GM12878 (cell line): ENCODE results near the gene SLC34A1. TPM values are rescaled to one million over a fixed set of nuclear protein-coding genes. Genes with fewer than 3 reads are reported as not detected.

Source experiments
- ATAC-seq: fragments of 200-7000 bp; cut with Tn5 transposase; 3 replicates; pipeline ENCODE4 v1.9.1; 2020; ENCODE audit warnings: mild to moderate bottlenecking, moderate library complexity
- BruUV-seq: library from RNA; stranded (reverse); fragments of 400-500 nt; replicated peaks from 2 replicates; lab custom pipeline; 2021; lab: Mats Ljungman, UMichigan
- CTCF ChIA-PET: fragments of 300-600 bp; sonication (Branson Sonifier 250); formaldehyde crosslinking; extraction: SDS; loops from one replicate; lab custom pipeline; 2021; ENCODE audit warnings: inconsistent platforms; lab: Yijun Ruan, JAX
- POLR2A ChIA-PET: fragments of 350-600 bp; formaldehyde crosslinking; extraction: SDS; loops from one replicate; lab custom pipeline; 2021; ENCODE audit warnings: inconsistent platforms; lab: Charles Lee
- RAD21 ChIA-PET: fragments of 300-600 bp; sonication (Branson Sonifier 250); formaldehyde crosslinking; loops from one replicate; lab custom pipeline; 2023; ENCODE audit warnings: antibody characterized with exemption; ENCODE audit not compliant: unreplicated experiment; lab: Charles Lee
- SMC1A ChIA-PET: fragments of 300-600 bp; sonication (Branson Sonifier 250); formaldehyde crosslinking; loops from one replicate; lab custom pipeline; 2023; ENCODE audit not compliant: unreplicated experiment, uncharacterized antibody; lab: Charles Lee
- DNase-seq: peaks from one replicate; pipeline ENCODE4 v3.0.0-alpha.2; 2011; ENCODE audit warnings: low read depth, low spot score
- FAIRE-seq: peaks from 3 replicates; lab custom pipeline; 2011; peaks lifted over from hg19 to GRCh38; lab: Jason Lieb, UNC
- H2AFZ ChIP-seq: 2 replicates; pipeline ENCODE4 v1.6.0; 2011; ENCODE audit warnings: low read depth, low read length, control low read depth; ENCODE audit not compliant: control insufficient read depth
- H3K27ac ChIP-seq: 2 replicates; pipeline ENCODE4 v1.5.1; 2011; ENCODE audit warnings: control low read depth; ENCODE audit not compliant: control insufficient read depth, insufficient read depth
- H3K27me3 ChIP-seq, 2 experiments: replicated peaks in 1 of 2; 2 replicates each; pipeline versions ENCODE4 v1.6.0 to v1.6.1; 2011; ENCODE audit warnings: low read length in 1 of 2; ENCODE audit not compliant: control insufficient read depth in 2 of 2, insufficient read depth in 2 of 2
- H3K36me3 ChIP-seq, 2 experiments: 2 replicates each; pipeline ENCODE4 v1.5.1; 2011; ENCODE audit warnings: low read length in 1 of 2; ENCODE audit not compliant: control insufficient read depth in 2 of 2, insufficient read depth in 2 of 2
- H3K4me1 ChIP-seq: 2 replicates; pipeline ENCODE4 v1.6.1; 2011; ENCODE audit warnings: mild to moderate bottlenecking, low read length, moderate library complexity, mixed read lengths; ENCODE audit not compliant: control insufficient read depth, insufficient read depth
- H3K4me2 ChIP-seq: 2 replicates; pipeline ENCODE4 v1.6.0; 2011; ENCODE audit warnings: control low read depth; ENCODE audit not compliant: control insufficient read depth, insufficient read depth
- H3K4me3 ChIP-seq: fragments of 200-600 bp; sonication (generic); 2 replicates; pipeline ENCODE4 v1.5.1; 2016
- H3K79me2 ChIP-seq: 2 replicates; pipeline ENCODE4 v1.6.0; 2011; ENCODE audit warnings: low read length; ENCODE audit not compliant: control insufficient read depth, insufficient read depth
- H3K9ac ChIP-seq: 2 replicates; pipeline ENCODE4 v1.8.0; 2011; ENCODE audit warnings: low read length, control low read depth, mixed read lengths; ENCODE audit not compliant: control insufficient read depth, insufficient read depth
- H3K9me3 ChIP-seq: replicated peaks from 3 replicates; pipeline ENCODE4 v1.5.1; 2011; ENCODE audit warnings: mild to moderate bottlenecking, low read length; ENCODE audit not compliant: control insufficient read depth, insufficient read depth
- H4K20me1 ChIP-seq: 2 replicates; pipeline ENCODE4 v1.6.0; 2011; ENCODE audit not compliant: control insufficient read depth, insufficient read depth
- CEBPB ChIP-seq, 2 experiments: fragments of 150-350 bp in 1 of 2; IDR thresholded peaks; 2 replicates each; pipeline ENCODE4 v1.6.1; 2012 to 2014; ENCODE audit warnings: low read depth in 2 of 2, low read length in 2 of 2, borderline replicate concordance in 1 of 2, inconsistent platforms in 1 of 2
- NFYB ChIP-seq: IDR thresholded peaks from 2 replicates; pipeline ENCODE4 v1.6.1; 2011; ENCODE audit warnings: low read depth, mild to moderate bottlenecking, low read length, improper control_type of control experiment, moderate library complexity; ENCODE audit not compliant: insufficient read depth
- POLR2AphosphoS2 ChIP-seq: IDR thresholded peaks from 2 replicates; pipeline ENCODE4 v1.6.1; 2011; ENCODE audit warnings: low read depth, mild to moderate bottlenecking, low read length, improper control_type of control experiment, moderate library complexity
- RELB ChIP-seq: fragments of 450-650 bp; IDR thresholded peaks from 2 replicates; pipeline ENCODE4 v1.6.1; 2017; ENCODE audit warnings: low read depth, mild to moderate bottlenecking, moderate library complexity
- WGBS: methylation state at CpG from one replicate; pipeline ENCODE4 v1.1.6; 2016; ENCODE audit warnings: low lambda C conversion rate; ENCODE audit not compliant: insufficient replicate concordance, insufficient coverage; ENCODE audit errors: missing lambda C conversion rate; 5-methylcytosine and 5-hydroxymethylcytosine counted together
- in situ Hi-C: fragments of 300-500 bp; cut with MboI; formaldehyde crosslinking; loops from 9 replicates; pipeline ENCODE4 v1.14.3; 2018; ENCODE audit warnings: mixed read lengths
- intact Hi-C: fragments of 100-400 bp; cut with micrococcal nuclease; formaldehyde crosslinking; loops from one replicate; pipeline ENCODE4 v1.14.2; 2022; ENCODE audit not compliant: unreplicated experiment
- polyA plus RNA-seq, 11 experiments: library from polyadenylated mRNA; depleted of rRNA in 4 of 11; unstranded in 6 of 11; stranded (reverse) in 5 of 11; fragments of >200 nt; fragmentation: Nextera tagmentation in 4 of 11; fragmentation: Illumina TruSeq in 1 of 11; extraction: Ambion mirVana in 4 of 11; extraction: Trizol in 1 of 11; gene quantifications; 1 replicate in 1 of 11; 2 replicates in 10 of 11; pipeline versions ENCODE4 v1.2.1 to v1.2.3, GENCODE V29; 2011 to 2016; ENCODE audit warnings: inconsistent platforms in 2 of 11, missing spikeins in 2 of 11, low read depth in 1 of 11
- total RNA-seq, 4 experiments: library from RNA; depleted of rRNA in 3 of 4; stranded (reverse); fragments of >200 nt in 3 of 4; fragmentation: Illumina TruSeq in 1 of 4; extraction: Trizol in 1 of 4; gene quantifications; 2 replicates each; pipeline versions ENCODE4 v1.2.1 to v1.2.3, GENCODE V29; 2013 to 2021

The SLC34A1 gene
- total and polyA plus RNA-seq, 10 of the 15 experiments (the other 5 are each of a cell fraction or from before 2014, with no cell fraction given): 0.03 to 0.14 (median 0.09) TPM; not detected in 2

GRCh38 chr5:177437623-177438022, 53.4 kb downstream of the SLC34A1 start:
- H3K79me2 ChIP-seq: peaks cover 4% of the 10 kb centered on the region
- no peaks in the 10 kb centered on the region for H3K27me3 ChIP-seq
- ChIA-PET SMC1A (interaction anchor here (0.9 to 2.0 kb wide), 4 partner anchors 9 to 65 kb away, joined by 3 to 6 read pairs (median 4); partner anchors contain the start of gene PRR7), RAD21 (interaction anchor here (0.5 kb wide), 1 partner anchor 351 kb away, joined by 3 read pairs; the partner anchor contains the start of gene FGFR4), CTCF (interaction anchor here (1.7 kb wide), 1 partner anchor 34 kb away, joined by 8 read pairs; no protein-coding TSS in a partner anchor), POLR2A (interaction anchor here (1.3 to 2.4 kb wide), 4 partner anchors 8 to 11 kb away, joined by 3 to 7 read pairs (median 6); partner anchors contain the start of gene GRK6)
- TF ChIP-seq CEBPB (IDR thresholded peaks at IDR 0.05; ENCODE audit: borderline replicate concordance in 1 of 2, low read depth in 2 of 2, low read length in 2 of 2): no peak
- TF ChIP-seq RELB: no peak
- peak; percentile 62; the same call in 1 of the 2 replicates for TF ChIP-seq NFYB
- TF ChIP-seq POLR2AphosphoS2: no peak
- 100% methylated on average over 4 of the region's 4 CpGs for WGBS
- H3K9ac ChIP-seq: no peak overlapping the region
- H3K9me3 ChIP-seq: no peaks in the 10 kb centered on the region
- FAIRE-seq (no peak), ATAC-seq (no peak), DNase-seq (no peak)
- H3K4me2 ChIP-seq: no peak overlapping the region
- intact Hi-C loops (no loop called here), in situ Hi-C loops (no loop called here)
- no peak overlapping the region for H2AFZ ChIP-seq
- H3K36me3 ChIP-seq: peaks cover 42 to 55% of the 10 kb centered on the region in 2 experiments
- H3K4me3 ChIP-seq: no peak overlapping the region
- no peaks in the 10 kb centered on the region for H4K20me1 ChIP-seq
- peaks cover 2% of the 10 kb centered on the region for H3K4me1 ChIP-seq
- no peak overlapping the region for H3K27ac ChIP-seq
- BruUV-seq: no TSS peak
